Activated T-helper 17 cell treated with anti-CD3 and anti-CD28 coated beads, Interleukin-2, amount 50 U/mL, for 72 hours (primary cell): ENCODE data around the gene DYNLL2. TPM values are rescaled to one million over a fixed set of nuclear protein-coding genes. Genes with fewer than 3 reads are reported as not detected.

Experiments used
- ATAC-seq: fragments of 150-1000 bp; cut with Tn5 transposase; replicated peaks from 2 replicates; pipeline ENCODE4 v1.10.0; 2021; ENCODE audit warnings: mild to moderate bottlenecking, moderate library complexity
- H3K27ac Mint-ChIP-seq: one replicate; pipeline ENCODE4 v1.8.0; 2022; ENCODE audit warnings: mixed read lengths
- H3K27me3 Mint-ChIP-seq: one replicate; pipeline ENCODE4 v1.8.0; 2022; ENCODE audit warnings: mixed read lengths
- H3K36me3 Mint-ChIP-seq: one replicate; pipeline ENCODE4 v1.8.0; 2022; ENCODE audit warnings: low read depth, mild to moderate bottlenecking, mixed read lengths
- H3K4me1 Mint-ChIP-seq: one replicate; pipeline ENCODE4 v1.8.0; 2022; ENCODE audit warnings: mixed read lengths
- H3K4me3 Mint-ChIP-seq: one replicate; pipeline ENCODE4 v1.8.0; 2022; ENCODE audit warnings: mild to moderate bottlenecking, mixed read lengths
- H3K9me3 Mint-ChIP-seq: one replicate; pipeline ENCODE4 v1.8.0; 2022; ENCODE audit warnings: mixed read lengths
- total RNA-seq, 2 donors: library from RNA; stranded (reverse); gene quantifications; one replicate each; pipeline ENCODE4 v1.2.3, GENCODE V29; 2022

Gene DYNLL2
- total RNA-seq, 2 donors from 2014 or later, result 24.3 to 27.1 TPM

- Mint-ChIP-seq H3K4me1 (peaks cover 4% of the 10 kb centered on the region), H3K9me3 (peaks cover 15% of the 10 kb centered on the region), H3K27ac (no peak overlapping the region), H3K27me3 (no peaks in the 10 kb centered on the region), H3K4me3 (no peak overlapping the region), H3K36me3 (no peaks in the 10 kb centered on the region)
- ATAC-seq, result no peak
Observed at GRCh38 chr17:58144801-58145200, 61.6 kb downstream of the DYNLL2 start.

Other genes with a start within 250 kb of the DYNLL2 start
- gene MRPS23, start 233.4 kb upstream of the DYNLL2 start, total RNA-seq, result 10 to 100 TPM; 27.5 to 48.5 TPM
- gene CUEDC1, start 128.0 kb upstream of the DYNLL2 start, total RNA-seq, result under 1 TPM; 0.15 to 0.56 TPM
- 10 to 100 TPM; 21.4 to 29.6 TPM for gene VEZF1, start 95.2 kb upstream of the DYNLL2 start, total RNA-seq
- 100 to 1,000 TPM; 276 to 391 TPM for gene SRSF1, start 76.2 kb upstream of the DYNLL2 start, total RNA-seq
- under 1 TPM; 0.13 to 0.15 TPM for gene OR4D1, start 65.0 kb downstream of the DYNLL2 start, total RNA-seq
- not detected for gene OR4D2, start 83.6 kb downstream of the DYNLL2 start, total RNA-seq
- gene EPX, start 109.3 kb downstream of the DYNLL2 start, total RNA-seq, result not detected
- gene MKS1, start 135.8 kb downstream of the DYNLL2 start, total RNA-seq, result 10 to 100 TPM; 15.0 to 16.3 TPM
- gene LPO, start 155.2 kb downstream of the DYNLL2 start, total RNA-seq, result under 1 TPM in 1 of 2 donors, not detected in 1; 0.16 TPM
- 1 to 10 TPM; 1.2 to 2.0 TPM for gene MPO, start 197.5 kb downstream of the DYNLL2 start, total RNA-seq
- 100 to 1,000 TPM in 1 of 2 donors, 10 to 100 TPM in 1; 97.2 to 107 TPM for gene TSPOAP1, start 245.4 kb downstream of the DYNLL2 start, total RNA-seq